ENCODE results near the gene ECT2L.

The ECT2L gene

GRCh38 chr6:138795809-138796603 lies at the start of gene ECT2L:
TSS of gene ECT2L (plus strand) at chr6:138796087. CDS start at chr6:138813275, 17,188 bp downstream.
- no peak for DNase-seq

GRCh38 chr6:138752017-138752416 lies 43.9 kb upstream of the ECT2L start:
- no peak for DNase-seq

DNA sequence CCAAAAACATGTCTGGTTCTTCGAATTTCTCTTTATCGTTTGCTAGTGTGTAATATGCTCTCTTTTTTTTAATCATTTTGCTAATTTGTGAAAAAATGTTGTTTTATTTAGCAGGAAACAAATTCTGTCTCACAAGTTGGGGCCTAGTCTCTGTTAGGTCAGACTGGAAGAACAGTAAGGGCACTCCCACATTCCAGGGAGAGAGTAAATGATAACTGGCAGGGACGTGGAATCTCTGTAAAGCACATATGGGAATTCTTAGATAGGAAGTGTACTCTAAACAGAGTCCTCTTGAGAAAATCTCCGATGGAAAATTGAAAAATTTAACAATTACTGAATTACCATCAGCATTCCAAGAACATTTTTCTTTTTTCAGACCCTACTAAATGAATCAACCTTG lies 38.8 kb upstream of the ECT2L start:
- DNase-seq, result no peak

DNA sequence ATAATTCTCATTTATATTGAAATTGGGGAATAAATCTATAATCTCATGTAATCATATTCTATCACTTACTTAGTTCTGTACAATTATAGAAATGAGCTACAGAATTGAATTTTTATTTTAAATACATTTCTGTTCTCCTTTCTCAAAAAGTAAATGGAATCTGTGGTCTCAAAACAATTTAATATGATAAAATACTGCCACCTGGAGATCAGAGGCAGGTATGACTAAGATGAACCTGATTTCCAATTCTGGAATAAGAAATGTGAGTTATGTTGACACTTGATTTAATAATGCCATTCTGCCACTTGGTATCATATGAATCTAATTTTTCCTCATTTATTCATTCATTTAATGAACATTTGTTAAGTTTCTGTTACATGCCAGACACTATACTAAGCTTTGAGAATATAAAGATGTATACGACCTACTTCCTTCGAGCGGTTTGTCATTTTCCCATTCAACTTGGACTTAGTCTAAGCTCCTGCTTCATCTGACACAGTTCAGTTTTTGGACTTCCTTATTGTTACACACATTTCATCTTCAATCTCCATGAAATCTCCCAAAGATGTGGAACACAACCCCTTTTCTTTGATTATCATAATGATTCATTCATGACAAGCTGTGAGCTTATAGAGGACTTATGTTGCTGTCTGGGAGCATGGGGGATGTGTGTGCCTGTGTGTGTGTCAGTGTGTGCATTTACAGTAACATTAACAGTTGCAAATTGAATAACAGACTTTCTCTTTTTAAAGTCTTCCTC lies 29.8 kb upstream of the ECT2L start:
- DNase-seq, result peak; percentile 64 to 78

GRCh38 chr6:138769102-138769676 lies 26.7 kb upstream of the ECT2L start:
- DNase-seq, result no peak

DNA sequence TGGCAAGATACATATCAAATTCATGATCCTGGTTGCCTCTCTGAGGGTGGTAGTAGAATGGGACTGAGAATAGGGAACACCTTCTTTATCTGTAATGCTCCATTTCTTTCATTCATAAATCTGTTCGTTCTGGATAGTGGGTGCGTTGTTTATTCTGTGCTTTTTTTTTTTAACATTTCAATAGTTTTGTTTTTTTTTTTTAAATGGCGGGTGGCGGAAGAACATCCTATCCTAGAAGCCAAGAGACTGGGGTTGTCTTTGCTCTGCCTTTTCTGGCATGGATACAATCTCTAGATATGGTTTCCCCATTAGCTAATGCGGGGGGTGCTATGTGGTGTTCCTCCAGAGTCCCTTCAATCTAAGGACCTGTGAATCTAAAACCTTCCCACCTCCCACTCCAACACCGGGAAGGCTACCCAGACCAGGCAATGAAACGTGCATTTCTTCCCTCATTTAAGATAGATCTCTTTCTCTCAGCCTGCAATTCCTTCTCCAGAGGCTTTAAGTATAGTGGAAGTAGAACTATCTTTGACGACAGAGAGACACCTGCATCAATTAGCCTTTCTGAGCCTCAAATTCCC lies 23.2 kb upstream of the ECT2L start:
- DNase-seq, result no peak

- peak; percentile 99 for DNase-seq
These were observed 22.5 kb upstream of the ECT2L start, which contains the start of gene CCDC28A for GRCh38 chr6:138773177-138774091. TSS of gene CCDC28A (plus strand) at chr6:138773769. CDS start at chr6:138776121, 2,352 bp downstream.

DNA sequence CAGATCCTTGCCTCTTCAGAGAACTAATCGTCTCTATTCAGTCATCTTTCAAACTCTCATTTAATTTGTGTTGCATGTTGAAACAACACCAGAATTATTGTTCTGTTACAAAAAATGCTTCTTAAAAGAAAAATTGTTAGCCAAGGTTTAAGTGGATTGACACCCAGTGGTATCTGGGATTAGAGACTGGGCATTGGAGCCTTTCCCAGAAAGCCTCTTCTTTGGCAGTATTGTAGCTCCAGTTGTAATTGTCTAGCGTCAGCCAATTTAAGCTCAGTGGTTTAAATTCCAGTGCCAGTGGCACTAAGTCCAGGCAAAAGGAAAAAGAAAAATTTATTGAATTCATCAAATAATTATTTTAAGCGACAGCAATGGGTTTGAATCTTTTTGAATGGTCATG lies 21.5 kb upstream of the ECT2L start:
- no peak for DNase-seq

- DNase-seq, result no peak
These were observed 19.2 kb upstream of the ECT2L start for GRCh38 chr6:138776659-138777058.

DNA sequence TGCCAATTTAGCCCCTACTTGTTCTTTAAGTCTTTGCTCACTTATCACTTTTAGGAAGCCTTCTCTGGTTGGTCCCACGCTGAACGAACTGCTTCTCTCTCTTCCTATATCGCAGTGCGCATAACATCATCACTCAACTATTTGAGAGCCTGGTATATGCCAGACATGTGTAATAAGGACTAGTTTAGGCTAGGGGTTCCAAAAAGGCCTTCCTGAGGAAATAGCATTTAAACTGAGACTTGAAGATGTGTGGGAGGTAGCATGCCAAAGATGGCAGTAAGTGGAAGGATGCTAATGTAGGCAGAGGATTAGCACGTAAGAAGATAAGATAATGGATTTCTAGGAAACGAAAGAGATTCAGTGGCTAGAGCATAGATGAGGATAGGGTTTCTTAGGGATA lies 17.6 kb upstream of the ECT2L start:
- no peak for DNase-seq

- no peak for DNase-seq
These were observed 13.6 kb upstream of the ECT2L start for GRCh38 chr6:138782243-138782642.

- no peak for DNase-seq
These were observed 10.8 kb upstream of the ECT2L start for GRCh38 chr6:138785079-138785478.

- no peak for DNase-seq
These were observed 9.9 kb upstream of the ECT2L start for GRCh38 chr6:138785980-138786379.

DNA sequence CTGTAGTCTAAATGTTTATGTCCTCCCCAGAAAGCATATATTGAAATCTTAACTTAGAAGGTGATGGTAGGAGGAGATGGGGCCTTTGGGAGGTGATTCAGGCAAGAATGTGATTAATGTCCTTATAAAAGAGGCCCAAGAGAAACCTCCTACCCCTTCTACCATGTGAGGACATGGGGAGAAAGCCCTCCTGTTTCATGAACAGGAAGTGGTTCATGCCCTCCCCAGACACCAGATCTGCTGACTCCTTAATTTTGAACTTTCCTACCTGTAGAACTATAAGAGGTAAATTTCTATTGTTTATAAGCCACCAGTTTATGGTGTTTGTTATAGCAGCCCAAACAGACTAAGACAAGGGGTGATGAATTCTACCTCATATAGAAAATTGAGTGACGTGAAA lies 8.7 kb upstream of the ECT2L start:
- DNase-seq, result no peak

DNA sequence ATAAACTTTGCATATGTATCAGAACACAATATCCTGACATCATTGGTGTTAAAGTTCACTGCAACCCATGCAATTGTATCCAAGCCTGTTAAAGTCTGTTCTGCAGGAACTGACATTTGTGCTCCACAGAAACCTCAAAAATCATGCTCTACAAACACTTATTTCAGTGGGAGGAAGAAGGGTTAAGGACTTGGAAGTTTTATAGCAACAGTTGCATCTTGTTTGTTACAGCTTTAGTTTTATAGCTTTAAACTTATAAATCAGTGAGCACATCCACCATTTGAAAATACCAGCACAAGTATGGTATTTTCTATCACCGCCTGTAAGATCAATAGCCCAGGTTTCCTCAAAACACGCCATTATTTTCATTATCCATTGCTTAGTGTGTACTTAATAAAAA lies 884 bp downstream of the ECT2L start:
- DNase-seq, result no peak

DNA sequence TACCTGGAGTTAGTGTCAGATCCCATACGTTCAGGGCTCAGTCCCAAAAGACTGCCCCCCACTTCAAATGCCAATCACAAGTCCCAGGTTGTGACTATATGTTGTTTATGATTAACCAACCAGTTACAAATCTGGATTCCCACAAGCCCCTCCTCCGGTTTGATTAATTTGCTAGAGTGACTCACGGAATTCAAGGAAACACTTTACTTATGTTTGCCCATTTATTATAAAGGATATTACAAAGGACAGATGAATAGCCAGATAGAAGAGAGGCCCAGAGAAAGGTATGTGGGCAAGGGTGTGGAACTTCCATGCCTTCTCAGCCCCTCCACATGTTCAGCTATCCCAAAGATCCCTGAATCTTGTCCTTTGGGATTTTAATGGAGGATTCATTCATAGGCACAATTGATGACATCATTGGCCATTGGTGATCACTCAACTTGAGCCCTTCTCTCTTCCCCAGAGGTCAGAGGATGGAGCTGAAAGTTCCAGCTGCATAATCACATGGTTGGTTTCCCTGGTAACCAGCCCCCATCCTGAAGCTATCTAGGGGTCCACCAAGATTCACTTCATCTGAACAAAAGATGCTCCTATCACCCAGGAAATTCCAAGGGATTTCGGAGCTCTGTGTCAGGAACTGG lies 2.0 kb downstream of the ECT2L start:
- no peak for DNase-seq

DNA sequence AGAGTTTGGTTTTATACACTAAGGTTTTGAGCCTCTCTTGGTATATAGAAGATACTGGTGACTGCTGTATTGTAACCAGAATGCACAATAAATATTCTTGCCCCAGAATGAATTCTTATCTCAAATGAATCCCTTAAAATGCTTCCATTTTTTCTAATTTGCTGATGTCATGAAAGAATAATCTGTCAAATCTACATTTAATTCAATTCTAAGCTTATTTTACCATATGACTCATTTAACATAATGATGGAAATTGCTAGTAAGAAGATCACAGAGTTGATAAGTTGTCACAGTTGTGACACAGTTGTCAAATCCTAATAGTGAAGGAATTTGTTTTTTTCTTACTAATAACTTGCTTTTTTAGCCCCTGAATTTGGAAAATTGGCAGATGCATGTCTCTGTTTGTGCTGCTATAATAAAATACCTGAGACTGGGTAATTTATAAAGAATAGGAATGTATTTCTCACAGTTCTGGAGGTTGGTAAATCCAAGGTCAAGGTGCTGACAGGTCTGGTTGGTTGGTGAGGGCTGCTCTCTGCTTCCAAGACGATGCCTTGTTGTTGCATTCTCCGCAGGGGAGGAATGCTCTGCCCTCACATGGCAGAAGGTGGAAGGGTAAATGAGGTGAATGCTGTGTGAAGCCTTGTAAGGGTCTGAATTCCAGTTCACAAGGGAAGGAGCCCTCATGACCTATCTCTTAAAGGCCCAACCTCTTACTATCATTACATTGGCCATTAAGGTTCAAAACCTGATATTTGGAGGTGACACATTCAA lies 4.7 kb downstream of the ECT2L start:
- peak; percentile 10 to 20 for DNase-seq

- DNase-seq, result no peak
These were observed 7.4 kb downstream of the ECT2L start for GRCh38 chr6:138803331-138803730.

DNA sequence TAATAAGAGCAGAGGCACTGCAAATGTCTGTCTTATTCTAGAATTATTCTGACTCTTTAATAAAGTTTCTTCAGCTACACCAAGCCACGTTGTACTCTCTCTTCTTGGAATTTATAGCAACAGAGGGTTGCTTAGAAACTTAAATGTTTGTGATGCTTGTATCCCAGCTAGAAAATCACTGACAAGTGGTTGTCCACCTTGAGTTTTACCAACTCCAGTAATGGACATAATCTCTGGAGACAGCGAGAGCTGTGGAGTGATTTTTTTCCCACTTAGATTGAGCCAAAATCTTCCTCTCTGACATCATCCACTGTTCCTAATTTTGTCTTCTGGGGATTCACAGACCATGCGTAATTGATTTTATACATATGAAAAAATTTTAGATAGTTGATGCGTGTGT lies 8.0 kb downstream of the ECT2L start:
- no peak for DNase-seq

- no peak for DNase-seq
These were observed 9.3 kb downstream of the ECT2L start for GRCh38 chr6:138805016-138805765.
